Endodermal cell (in vitro differentiated cells): ENCODE results near the gene CRACR2B. TPM values are rescaled to one million over a fixed set of nuclear protein-coding genes. Genes with fewer than 3 reads are reported as not detected.

ENCODE experiments used
- DNase-seq: peaks from one replicate; pipeline ENCODE4 v3.0.0-alpha.2; 2017
- H3K27ac ChIP-seq: 2 replicates; pipeline ENCODE4 v1.5.1; 2013; ENCODE audit warnings: mild to moderate bottlenecking, low read depth, low read length, moderate library complexity
- H3K27me3 ChIP-seq: 2 replicates; pipeline ENCODE4 v1.6.1; 2013; ENCODE audit warnings: mild to moderate bottlenecking, low read length, moderate library complexity; ENCODE audit not compliant: insufficient read depth, control insufficient read depth, poor library complexity, severe bottlenecking
- H3K36me3 ChIP-seq: 2 replicates; pipeline ENCODE4 v1.7.0; 2013; ENCODE audit warnings: mild to moderate bottlenecking, low read length, moderate library complexity; ENCODE audit not compliant: control insufficient read depth, insufficient read depth
- H3K4me1 ChIP-seq: one replicate; pipeline ENCODE4 v1.7.0; 2013; ENCODE audit warnings: low read length; ENCODE audit not compliant: control insufficient read depth, insufficient read depth
- H3K4me3 ChIP-seq: 2 replicates; pipeline ENCODE4 v1.5.1; 2013; ENCODE audit warnings: mild to moderate bottlenecking, low read length, moderate library complexity
- H3K9ac ChIP-seq: 2 replicates; pipeline ENCODE4 v1.6.1; 2013; ENCODE audit warnings: mild to moderate bottlenecking, low read length, moderate library complexity; ENCODE audit not compliant: poor library complexity, severe bottlenecking; ENCODE audit errors: extremely low read depth
- H3K9me3 ChIP-seq: 2 replicates; pipeline ENCODE4 v1.6.1; 2013; ENCODE audit warnings: mild to moderate bottlenecking, low read length, moderate library complexity; ENCODE audit not compliant: control insufficient read depth
- H3K27ac Mint-ChIP-seq: 2 replicates; pipeline ENCODE4 v1.8.0; 2020; ENCODE audit warnings: mixed read lengths
- H3K27me3 Mint-ChIP-seq: 2 replicates; pipeline ENCODE4 v1.8.0; 2021; ENCODE audit warnings: mild to moderate bottlenecking, mixed read lengths; ENCODE audit not compliant: insufficient read depth
- H3K36me3 Mint-ChIP-seq: 2 replicates; pipeline ENCODE4 v1.8.0; 2020; ENCODE audit warnings: low read depth, mixed read lengths
- H3K4me1 Mint-ChIP-seq: 2 replicates; pipeline ENCODE4 v1.8.0; 2020; ENCODE audit warnings: mixed read lengths
- H3K4me3 Mint-ChIP-seq: 2 replicates; pipeline ENCODE4 v1.8.0; 2020; ENCODE audit warnings: mild to moderate bottlenecking, moderate library complexity, mixed read lengths
- H3K9me3 Mint-ChIP-seq: 2 replicates; pipeline ENCODE4 v1.8.0; 2020; ENCODE audit warnings: mild to moderate bottlenecking, mixed read lengths
- WGBS, 2 experiments: methylation state at CpG; one replicate each; pipeline versions ENCODE4 v1.1.5 to v1.1.7; 2013; ENCODE audit warnings: missing lambda C conversion rate in 2 of 2, mixed read lengths in 1 of 2; ENCODE audit not compliant: insufficient coverage in 1 of 2, insufficient read length in 1 of 2; 5-methylcytosine and 5-hydroxymethylcytosine counted together
- total RNA-seq, 2 donors: library from RNA; stranded (reverse); fragmentation: NEBNext Ultra II Directional in 1 of 2; extraction: Animal tissue kit (Norgen Biotek cat#: 25700) in 1 of 2; gene quantifications; 2 replicates in 1 of 2; 3 replicates in 1 of 2; pipeline ENCODE4 v1.2.1, GENCODE V29; 2021
- TF ChIP-seq, protein P1 (sequence below): fragments of 200-600 bp; sonication (generic); conservative IDR thresholded peaks from 2 replicates; pipeline ENCODE4 v1.5.0; 2021; ENCODE audit warnings: antibody characterized with exemption, mild to moderate bottlenecking

Gene CRACR2B
- total RNA-seq, 2 donors from 2014 or later: 22.3 to 28.1 TPM

DNA sequence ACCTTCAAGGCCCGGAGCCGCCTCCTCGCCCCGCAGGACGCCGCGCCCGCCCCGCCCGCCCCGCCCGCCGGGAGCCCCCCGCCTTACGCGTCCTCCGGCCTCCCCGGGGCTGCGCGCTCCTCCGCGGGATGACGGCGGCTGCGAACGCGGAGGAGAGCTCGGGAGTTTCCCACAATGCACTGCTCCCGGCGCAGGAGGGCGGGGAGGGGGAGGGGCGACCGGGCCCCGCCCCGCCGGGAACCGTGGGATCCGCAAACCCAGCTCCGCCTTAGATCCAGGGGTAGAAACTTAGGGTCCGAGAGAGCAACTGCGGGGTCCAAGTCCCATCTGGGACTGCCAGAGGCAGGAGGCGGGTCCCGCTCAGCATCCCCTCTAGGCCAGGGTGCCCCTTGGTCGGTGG, 37.8 kb upstream of the CRACR2B start, which contains the start of gene CEND1:
TSS of gene CEND1 (minus strand) at position 148 of the 400 bp plus-strand sequence. CDS start 1,514 bp downstream, outside the sequence.
- no peak within 1 kb of the TSS for H3K27ac ChIP-seq
- H3K4me3 Mint-ChIP-seq: no peak within 1 kb of the TSS
- H3K27ac Mint-ChIP-seq: no peak within 1 kb of the TSS
- H3K4me1 ChIP-seq: no peaks in the 10 kb centered on the region
- no peaks in the 10 kb centered on the region for H3K9me3 ChIP-seq
- H3K4me3 ChIP-seq: no peak within 1 kb of the TSS
- peaks cover 3% of the 10 kb centered on the region for H3K27me3 Mint-ChIP-seq
- 45 to 53% methylated on average over 6 to 44 of the region's 44 CpGs for WGBS, 2 experiments
- peaks cover 8% of the 10 kb centered on the region for H3K36me3 ChIP-seq
- H3K36me3 Mint-ChIP-seq: peaks cover 10% of the 10 kb centered on the region
- peak; percentile 78 for DNase-seq
- H3K9ac ChIP-seq: no peak within 1 kb of the TSS
- H3K27me3 ChIP-seq: no peaks in the 10 kb centered on the region
- TF ChIP-seq, protein P1, sequence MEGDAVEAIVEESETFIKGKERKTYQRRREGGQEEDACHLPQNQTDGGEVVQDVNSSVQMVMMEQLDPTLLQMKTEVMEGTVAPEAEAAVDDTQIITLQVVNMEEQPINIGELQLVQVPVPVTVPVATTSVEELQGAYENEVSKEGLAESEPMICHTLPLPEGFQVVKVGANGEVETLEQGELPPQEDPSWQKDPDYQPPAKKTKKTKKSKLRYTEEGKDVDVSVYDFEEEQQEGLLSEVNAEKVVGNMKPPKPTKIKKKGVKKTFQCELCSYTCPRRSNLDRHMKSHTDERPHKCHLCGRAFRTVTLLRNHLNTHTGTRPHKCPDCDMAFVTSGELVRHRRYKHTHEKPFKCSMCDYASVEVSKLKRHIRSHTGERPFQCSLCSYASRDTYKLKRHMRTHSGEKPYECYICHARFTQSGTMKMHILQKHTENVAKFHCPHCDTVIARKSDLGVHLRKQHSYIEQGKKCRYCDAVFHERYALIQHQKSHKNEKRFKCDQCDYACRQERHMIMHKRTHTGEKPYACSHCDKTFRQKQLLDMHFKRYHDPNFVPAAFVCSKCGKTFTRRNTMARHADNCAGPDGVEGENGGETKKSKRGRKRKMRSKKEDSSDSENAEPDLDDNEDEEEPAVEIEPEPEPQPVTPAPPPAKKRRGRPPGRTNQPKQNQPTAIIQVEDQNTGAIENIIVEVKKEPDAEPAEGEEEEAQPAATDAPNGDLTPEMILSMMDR: no peak
- no peaks in the 10 kb centered on the region for H3K4me1 Mint-ChIP-seq
- H3K9me3 Mint-ChIP-seq: no peaks in the 10 kb centered on the region

DNA sequence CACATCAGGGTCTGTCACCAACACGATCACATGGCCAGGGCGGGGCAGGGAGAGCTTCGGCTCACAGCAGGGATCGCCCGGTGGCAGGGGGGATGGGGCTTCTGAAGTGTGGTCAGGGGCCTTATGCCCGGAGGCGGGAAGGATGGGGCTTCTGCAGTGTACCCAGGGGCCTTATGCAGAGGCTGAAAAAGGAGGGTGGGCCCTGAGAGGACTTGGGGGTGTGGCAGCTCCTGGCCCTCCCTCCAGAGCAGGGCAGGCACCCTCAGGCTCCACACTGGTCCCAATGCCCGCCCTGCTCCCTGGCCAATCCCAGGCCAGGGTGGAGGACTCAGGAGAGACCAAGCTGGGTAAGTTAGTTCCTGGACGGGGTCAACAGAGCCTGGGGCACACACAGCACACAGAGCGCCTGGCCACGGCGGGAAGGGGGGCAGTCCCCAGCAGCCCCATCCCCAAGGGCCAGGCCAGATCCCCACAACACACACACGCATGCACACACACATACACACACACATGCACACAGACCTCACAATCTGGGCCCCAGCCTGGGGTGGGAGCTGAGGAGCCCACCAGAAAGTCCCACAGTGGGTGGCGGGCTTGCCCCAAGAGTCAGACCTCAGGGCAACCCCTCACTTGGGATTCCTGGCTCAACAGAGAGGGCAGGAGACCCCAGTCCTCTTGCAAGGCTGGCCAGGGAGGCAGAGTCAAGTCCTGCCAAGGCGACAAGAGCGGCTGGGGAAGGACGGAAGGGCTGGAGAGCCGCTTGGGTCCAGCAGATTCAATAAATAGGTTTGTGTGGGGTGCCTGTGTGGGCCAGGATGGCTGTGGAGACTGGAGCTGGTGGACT, 36.8 kb upstream of the CRACR2B start:
- no peaks in the 10 kb centered on the region for H3K4me1 Mint-ChIP-seq
- no peak overlapping the region for H3K9ac ChIP-seq
- no peaks in the 10 kb centered on the region for H3K9me3 Mint-ChIP-seq
- WGBS, 2 experiments: 78% methylated on average over 18 of the region's 18 CpGs; no CpG with 5 or more reads in 1 of the 2 experiments
- H3K4me3 ChIP-seq: no peak overlapping the region
- H3K27me3 ChIP-seq: no peaks in the 10 kb centered on the region
- H3K9me3 ChIP-seq: no peaks in the 10 kb centered on the region
- H3K27ac ChIP-seq: no peak overlapping the region
- H3K27me3 Mint-ChIP-seq: peaks cover 3% of the 10 kb centered on the region
- DNase-seq: peak; percentile 87
- H3K4me3 Mint-ChIP-seq: no peak overlapping the region
- TF ChIP-seq, protein P1: no peak
- peaks cover 9% of the 10 kb centered on the region for H3K36me3 Mint-ChIP-seq
- H3K27ac Mint-ChIP-seq: no peak overlapping the region
- peaks cover 3% of the 10 kb centered on the region for H3K4me1 ChIP-seq
- peaks cover 8% of the 10 kb centered on the region for H3K36me3 ChIP-seq

DNA sequence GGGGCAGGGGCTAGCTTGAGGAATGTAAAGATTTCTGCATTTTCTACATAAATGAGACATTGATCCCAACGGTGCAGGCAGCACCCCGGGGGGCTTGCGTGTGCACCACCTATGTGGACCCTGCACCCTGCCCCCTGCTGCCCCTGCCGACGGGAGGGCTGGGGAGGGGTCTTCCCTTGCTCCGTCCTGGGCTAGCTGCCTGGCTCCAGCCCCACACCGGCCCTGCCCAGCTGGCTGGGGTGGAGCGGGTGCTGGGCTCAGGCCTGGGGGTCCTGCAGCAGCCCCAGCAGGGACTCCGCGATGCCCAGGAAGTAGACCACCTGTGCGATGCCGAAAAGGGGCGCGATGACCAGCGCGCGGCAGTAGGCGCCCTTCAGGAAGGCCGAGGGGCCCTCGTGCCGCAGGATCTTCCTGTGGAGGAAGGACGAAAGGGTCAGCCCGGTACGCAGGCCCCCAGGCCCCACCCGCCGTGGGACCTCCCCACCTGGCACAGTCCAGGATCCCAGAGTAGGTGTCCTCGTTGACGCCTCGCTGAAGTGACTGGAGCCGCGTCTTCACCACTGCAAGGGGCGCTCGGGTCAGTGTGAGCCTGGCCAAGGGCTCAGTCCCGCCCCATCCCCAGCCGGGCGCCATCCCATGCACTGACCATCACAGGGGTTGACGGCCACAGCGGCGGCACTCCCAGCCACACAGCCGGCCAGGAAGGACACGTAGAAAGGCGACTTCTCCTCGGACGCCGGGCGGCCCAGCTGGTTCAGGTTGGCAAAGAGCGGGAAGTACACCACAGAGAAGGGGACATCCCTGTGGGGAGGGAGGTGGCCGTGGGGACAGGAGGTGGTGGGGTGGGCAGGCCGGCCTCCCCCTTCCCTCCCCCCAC, 35.8 kb upstream of the CRACR2B start:
- peaks cover 8% of the 10 kb centered on the region for H3K36me3 ChIP-seq
- H3K9me3 ChIP-seq: no peaks in the 10 kb centered on the region
- H3K27me3 Mint-ChIP-seq: peaks cover 3% of the 10 kb centered on the region
- DNase-seq: no peak
- peaks cover 4% of the 10 kb centered on the region for H3K4me1 Mint-ChIP-seq
- H3K4me3 Mint-ChIP-seq: no peak overlapping the region
- H3K27ac ChIP-seq: no peak overlapping the region
- no peak overlapping the region for H3K9ac ChIP-seq
- WGBS, 2 experiments: 96 to 98% methylated on average over 32 to 47 of the region's 49 CpGs
- peaks cover 9% of the 10 kb centered on the region for H3K36me3 Mint-ChIP-seq
- no peaks in the 10 kb centered on the region for H3K9me3 Mint-ChIP-seq
- TF ChIP-seq, protein P1: no peak
- no peak overlapping the region for H3K4me3 ChIP-seq
- no peak overlapping the region for H3K27ac Mint-ChIP-seq
- H3K4me1 ChIP-seq: peaks cover 4% of the 10 kb centered on the region
- H3K27me3 ChIP-seq: no peaks in the 10 kb centered on the region
